ENCODE measurements around the gene CCER1. TPM values are rescaled to one million over a fixed set of nuclear protein-coding genes. Genes with fewer than 3 reads are reported as not detected.
"Not testable (repeated sequence)": the region's sequence is repeated elsewhere in the genome, so short reads cannot be mapped to it uniquely, and the experiment has no call there.

Gene CCER1
- total and polyA plus RNA-seq, 8 donors, result not detected

- no peak overlapping the region for H3K27ac ChIP-seq
- TF ChIP-seq POLR2A (IDR thresholded peaks at IDR 0.05) (no peak), CTCF (IDR thresholded peaks at IDR 0.05) (no peak), EP300 (IDR thresholded peaks at IDR 0.05) (no peak), POLR2AphosphoS5 (IDR thresholded peaks at IDR 0.05) (no peak)
- 75 to 89% (median 88%) methylated on average over 1 of the region's 1 CpG for WGBS, 5 donors
Measured at GRCh38 chr12:90989686-90990111, 34.7 kb upstream of the CCER1 start.

GRCh38 chr12:90987520-90987919 is 32.5 kb upstream of the CCER1 start:
- TF ChIP-seq POLR2A (IDR thresholded peaks at IDR 0.05), result no peak
- no peak for TF ChIP-seq CTCF (IDR thresholded peaks at IDR 0.05)
- no peak for TF ChIP-seq POLR2AphosphoS5 (IDR thresholded peaks at IDR 0.05)
- TF ChIP-seq EP300 (IDR thresholded peaks at IDR 0.05), result no peak
- Histone ChIP-seq H3K9me3 (no peaks in the 10 kb centered on the region), H3K36me3 (no peaks in the 10 kb centered on the region), H3K4me1 (no peaks in the 10 kb centered on the region), H3K27ac (no peak overlapping the region), H3K4me3 (no peak overlapping the region), H3K27me3 (no peaks in the 10 kb centered on the region)
- 87 to 97% (median 94%) methylated on average over 1 of the region's 1 CpG for WGBS, 5 donors
- intact Hi-C loops (cut with DNase I; ENCODE audit: low total_unique reads), result loop anchor here (10.0 kb wide), 1 partner anchor 347 kb away; no protein-coding TSS in a partner anchor
- no peak for DNase-seq

More at GRCh38 chr12:90989686-90990111, 34.7 kb upstream of the CCER1 start:
- DNase-seq, result peak in 1 of 2 donors; percentile 75
- intact Hi-C loops (cut with DNase I; ENCODE audit: low total_unique reads), result loop anchor here (10.0 kb wide), 1 partner anchor 345 kb away; no protein-coding TSS in a partner anchor
- no peaks in the 10 kb centered on the region for H3K9me3 ChIP-seq
- H3K27me3 ChIP-seq, result no peaks in the 10 kb centered on the region
- no peaks in the 10 kb centered on the region for H3K4me1 ChIP-seq
- no peak overlapping the region for H3K4me3 ChIP-seq
- no peaks in the 10 kb centered on the region for H3K36me3 ChIP-seq

- no peaks in the 10 kb centered on the region for H3K27me3 ChIP-seq
- H3K36me3 ChIP-seq, result no peaks in the 10 kb centered on the region
- H3K27ac ChIP-seq, result no peak overlapping the region
- TF ChIP-seq CTCF (IDR thresholded peaks at IDR 0.05) (no peak), POLR2A (IDR thresholded peaks at IDR 0.05) (no peak), EP300 (IDR thresholded peaks at IDR 0.05) (no peak), POLR2AphosphoS5 (IDR thresholded peaks at IDR 0.05) (no peak)
- 90 to 100% (median 96%) methylated on average over 1 of the region's 1 CpG for WGBS, 5 donors
- DNase-seq, result no peak
- no peaks in the 10 kb centered on the region for H3K9me3 ChIP-seq
- intact Hi-C loops (cut with DNase I; ENCODE audit: low total_unique reads), result loop anchor here (10.0 kb wide), 1 partner anchor 348 kb away; no protein-coding TSS in a partner anchor
- H3K4me1 ChIP-seq, result no peaks in the 10 kb centered on the region
- H3K4me3 ChIP-seq, result no peak overlapping the region
Measured at GRCh38 chr12:90987101-90987500, 32.1 kb upstream of the CCER1 start.

- H3K9me3 ChIP-seq, DNase-seq, H3K36me3 ChIP-seq, H3K4me3 ChIP-seq, H3K4me1 ChIP-seq, H3K27me3 ChIP-seq, H3K27ac ChIP-seq: not testable (repeated sequence)
- intact Hi-C loops (cut with DNase I; ENCODE audit: low total_unique reads), result loop anchor here (10.0 kb wide), 1 partner anchor 349 kb away; no protein-coding TSS in a partner anchor
- 69 to 87% (median 80%) methylated on average over 3 of the region's 3 CpGs for WGBS, 5 donors
Measured at GRCh38 chr12:90985331-90985730, 30.4 kb upstream of the CCER1 start.

GRCh38 chr12:90984114-90984513 is 29.1 kb upstream of the CCER1 start:
- H3K9me3 ChIP-seq, result no peaks in the 10 kb centered on the region
- WGBS, 5 donors, result 81 to 85% (median 84%) methylated on average over 3 of the region's 3 CpGs
- no peak for DNase-seq
- H3K36me3 ChIP-seq, result no peaks in the 10 kb centered on the region
- intact Hi-C loops (cut with DNase I; ENCODE audit: low total_unique reads), result loop anchor here (10.0 kb wide), 1 partner anchor 351 kb away; no protein-coding TSS in a partner anchor
- H3K4me1 ChIP-seq, result no peaks in the 10 kb centered on the region
- H3K4me3 ChIP-seq, result no peak overlapping the region
- no peaks in the 10 kb centered on the region for H3K27me3 ChIP-seq
- TF ChIP-seq CTCF (IDR thresholded peaks at IDR 0.05) (no peak), POLR2AphosphoS5 (IDR thresholded peaks at IDR 0.05) (no peak), EP300 (IDR thresholded peaks at IDR 0.05) (no peak), POLR2A (IDR thresholded peaks at IDR 0.05) (no peak)
- H3K27ac ChIP-seq, result no peak overlapping the region
